ENCODE results near the gene GAK.

- TF ChIP-seq EP300 (conservative IDR thresholded peaks at IDR 0.05; ENCODE audit: poor library complexity, severe bottlenecking): no peak
- TF ChIP-seq CTCF (IDR thresholded peaks at IDR 0.05; ENCODE audit: poor library complexity, severe bottlenecking): no peak
Measured at GRCh38 chr4:955161-955921, 23.2 kb upstream of the GAK start.
